HepG2 (cell line): ENCODE measurements around the gene SLC23A3. TPM values are rescaled to one million over a fixed set of nuclear protein-coding genes. Genes with fewer than 3 reads are reported as not detected.
A peak's percentile ranks its signal among the peaks of the same experiment; 100 is the strongest.

Source experiments
- AKAP8 ChIP-seq: sonication (generic); formaldehyde crosslinking; IDR thresholded peaks from 2 replicates; pipeline ENCODE4 v1.5.1; 2020; ENCODE audit warnings: mild to moderate bottlenecking, missing genetic modification reagents
- CEBPB ChIP-seq: IDR thresholded peaks from 2 replicates; pipeline ENCODE4 v1.6.1; 2011; ENCODE audit warnings: low read depth, low read length, improper control_type of control experiment, borderline replicate concordance
- FOXA1 ChIP-seq, 2 experiments: fragments of 450-650 bp in 1 of 2; sonication (generic) in 1 of 2; formaldehyde crosslinking in 1 of 2; IDR thresholded peaks; 2 replicates each; pipeline versions ENCODE4 v1.4.0 to v1.6.1; 2016 to 2020; ENCODE audit warnings: missing genetic modification reagents in 1 of 2
- HHEX ChIP-seq: IDR thresholded peaks from 2 replicates; pipeline ENCODE4 v1.6.1; 2016; ENCODE audit warnings: control low read depth
- HOXA7 ChIP-seq: sonication (generic); formaldehyde crosslinking; IDR thresholded peaks from 2 replicates; pipeline ENCODE4 v1.8.1; 2022; ENCODE audit warnings: mild to moderate bottlenecking, missing genetic modification reagents, moderate library complexity
- IRX3 ChIP-seq: sonication (generic); formaldehyde crosslinking; IDR thresholded peaks from 2 replicates; pipeline ENCODE4 v1.8.1; 2023; ENCODE audit warnings: mild to moderate bottlenecking, low read depth, missing genetic modification reagents, borderline replicate concordance
- MZF1 ChIP-seq: sonication (generic); formaldehyde crosslinking; IDR thresholded peaks from 2 replicates; pipeline ENCODE4 v1.8.1; 2023; ENCODE audit warnings: mild to moderate bottlenecking, missing genetic modification reagents, borderline replicate concordance
- NFRKB ChIP-seq: fragments of 450-650 bp; IDR thresholded peaks from 2 replicates; pipeline ENCODE4 v1.6.1; 2017
- SP5 ChIP-seq: IDR thresholded peaks from 2 replicates; pipeline ENCODE4 v1.6.1; 2016; ENCODE audit warnings: low read depth, borderline replicate concordance
- SRSF1 ChIP-seq: fragments of 200-400 bp; formaldehyde crosslinking; optimal IDR thresholded peaks from 2 replicates; pipeline ENCODE3; 2017; ENCODE audit warnings: mild to moderate bottlenecking, low read depth, low read length, moderate library complexity
- ZNF20 ChIP-seq: sonication (generic); formaldehyde crosslinking; IDR thresholded peaks from 2 replicates; pipeline ENCODE4 v1.4.0; 2020; ENCODE audit warnings: mild to moderate bottlenecking, moderate library complexity, missing genetic modification reagents
- ZNF260 ChIP-seq: sonication (generic); formaldehyde crosslinking; IDR thresholded peaks from 2 replicates; pipeline ENCODE4 v1.4.0; 2020; ENCODE audit warnings: missing genetic modification reagents, low read depth, mild to moderate bottlenecking, borderline replicate concordance
- ZNF282 ChIP-seq: fragments of 450-650 bp; IDR thresholded peaks from 2 replicates; pipeline ENCODE4 v1.6.1; 2018; ENCODE audit not compliant: partially characterized antibody
- ZNF3 ChIP-seq: IDR thresholded peaks from 2 replicates; pipeline ENCODE4 v1.7.0; 2017; ENCODE audit warnings: inconsistent platforms
- ZNF350 ChIP-seq: sonication (generic); formaldehyde crosslinking; IDR thresholded peaks from 2 replicates; pipeline ENCODE4 v1.4.0; 2020; ENCODE audit warnings: mild to moderate bottlenecking, low read depth, missing genetic modification reagents, borderline replicate concordance
- ZNF619 ChIP-seq: sonication (generic); formaldehyde crosslinking; IDR thresholded peaks from 2 replicates; pipeline ENCODE4 v1.4.0; 2020; ENCODE audit warnings: mild to moderate bottlenecking, missing genetic modification reagents
- ZNF83 ChIP-seq: sonication (generic); formaldehyde crosslinking; IDR thresholded peaks from 2 replicates; pipeline ENCODE4 v1.4.0; 2020; ENCODE audit warnings: missing genetic modification reagents, mild to moderate bottlenecking, borderline replicate concordance
- ZSCAN9 ChIP-seq: IDR thresholded peaks from 2 replicates; pipeline ENCODE4 v1.6.1; 2016; ENCODE audit warnings: borderline replicate concordance
- ZZZ3 ChIP-seq: sonication (generic); formaldehyde crosslinking; IDR thresholded peaks from 2 replicates; pipeline ENCODE4 v1.4.0; 2020; ENCODE audit warnings: missing genetic modification reagents, mild to moderate bottlenecking, borderline replicate concordance
- polyA plus RNA-seq, 8 experiments: library from polyadenylated mRNA; depleted of rRNA in 3 of 8; stranded (reverse) in 7 of 8; unstranded in 1 of 8; fragments of >200 nt; fragmentation: Illumina TruSeq in 4 of 8; extraction: Trizol in 4 of 8; gene quantifications; 2 replicates each; pipeline versions ENCODE4 v1.2.1 to v1.2.3, GENCODE V29; 2011 to 2016; ENCODE audit warnings: low read depth in 4 of 8, missing spikeins in 1 of 8, mixed read lengths in 1 of 8; ENCODE audit not compliant: insufficient read depth in 1 of 8
- total RNA-seq, 5 experiments: library from RNA; depleted of rRNA; stranded (reverse); fragments of >200 nt; fragmentation: Illumina TruSeq; extraction: Trizol; gene quantifications; 2 replicates each; pipeline ENCODE4 v1.2.3, GENCODE V29; 2016; ENCODE audit warnings: low read depth in 1 of 5
- TF ChIP-seq, protein P1 (sequence below): sonication (generic); formaldehyde crosslinking; IDR thresholded peaks from 2 replicates; pipeline ENCODE4 v1.4.0; 2020; ENCODE audit warnings: low read depth, missing genetic modification reagents
- TF ChIP-seq, protein P2 (sequence below): IDR thresholded peaks from 2 replicates; pipeline ENCODE4 v1.6.1; 2016; ENCODE audit warnings: missing biosample characterization, missing genetic modification reagents, low read depth
- TF ChIP-seq, protein P3 (sequence below): sonication (generic); formaldehyde crosslinking; IDR thresholded peaks from 2 replicates; pipeline ENCODE4 v1.5.1; 2020; ENCODE audit warnings: missing genetic modification reagents, mild to moderate bottlenecking, borderline replicate concordance

SLC23A3 gene
- total and polyA plus RNA-seq, 2 of the 13 experiments (the other 11 are each of a cell fraction or from before 2014, with no cell fraction given): 0.38 to 0.78 TPM

DNA sequence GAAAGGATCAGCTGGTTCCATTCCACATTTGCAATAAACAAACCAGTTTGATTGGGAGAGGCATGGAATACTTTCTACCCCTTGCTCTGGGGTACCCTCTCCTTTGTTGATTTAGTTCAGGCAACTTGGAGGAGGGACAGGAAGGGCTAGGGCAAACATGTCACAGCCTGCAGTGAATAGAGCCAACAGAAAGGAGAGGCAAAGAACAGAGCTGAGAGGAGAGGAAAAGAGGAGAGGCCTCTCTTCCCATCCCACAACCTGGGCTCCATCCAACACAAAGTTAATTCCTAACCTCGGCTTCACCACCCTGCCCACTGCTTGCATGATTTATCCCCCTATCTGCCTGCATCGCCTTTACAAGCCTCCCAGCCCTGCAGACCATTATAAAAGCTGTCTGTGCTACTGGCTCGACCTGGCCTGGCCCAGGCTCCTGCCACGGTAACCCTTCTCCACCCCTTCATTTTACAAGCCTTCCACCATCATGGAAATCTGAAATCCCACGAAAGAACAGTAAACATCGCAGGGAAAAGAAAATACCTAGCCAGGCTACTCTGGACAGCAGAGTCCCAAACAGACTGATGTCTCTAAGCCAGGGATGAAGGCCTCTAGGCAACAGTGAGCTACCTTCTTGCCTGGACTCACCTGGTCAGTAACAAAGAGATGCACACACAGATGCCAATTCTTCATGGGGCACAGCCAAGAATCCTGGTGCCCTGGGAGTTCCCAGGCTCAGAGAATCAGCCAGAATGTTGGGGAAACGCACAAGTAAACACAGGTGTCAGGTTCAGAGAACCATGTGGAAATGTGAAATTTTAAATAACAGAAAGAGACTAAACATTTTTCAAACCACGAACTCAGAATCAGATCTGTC lies 52.8 kb downstream of the SLC23A3 start (continued):
- no peak for TF ChIP-seq ZNF260 (CRISPR knock-in tag)
- peak; percentile 97 for TF ChIP-seq SP5 (CRISPR knock-in tag)
- no peak for TF ChIP-seq ZNF619
- TF ChIP-seq, protein P1, sequence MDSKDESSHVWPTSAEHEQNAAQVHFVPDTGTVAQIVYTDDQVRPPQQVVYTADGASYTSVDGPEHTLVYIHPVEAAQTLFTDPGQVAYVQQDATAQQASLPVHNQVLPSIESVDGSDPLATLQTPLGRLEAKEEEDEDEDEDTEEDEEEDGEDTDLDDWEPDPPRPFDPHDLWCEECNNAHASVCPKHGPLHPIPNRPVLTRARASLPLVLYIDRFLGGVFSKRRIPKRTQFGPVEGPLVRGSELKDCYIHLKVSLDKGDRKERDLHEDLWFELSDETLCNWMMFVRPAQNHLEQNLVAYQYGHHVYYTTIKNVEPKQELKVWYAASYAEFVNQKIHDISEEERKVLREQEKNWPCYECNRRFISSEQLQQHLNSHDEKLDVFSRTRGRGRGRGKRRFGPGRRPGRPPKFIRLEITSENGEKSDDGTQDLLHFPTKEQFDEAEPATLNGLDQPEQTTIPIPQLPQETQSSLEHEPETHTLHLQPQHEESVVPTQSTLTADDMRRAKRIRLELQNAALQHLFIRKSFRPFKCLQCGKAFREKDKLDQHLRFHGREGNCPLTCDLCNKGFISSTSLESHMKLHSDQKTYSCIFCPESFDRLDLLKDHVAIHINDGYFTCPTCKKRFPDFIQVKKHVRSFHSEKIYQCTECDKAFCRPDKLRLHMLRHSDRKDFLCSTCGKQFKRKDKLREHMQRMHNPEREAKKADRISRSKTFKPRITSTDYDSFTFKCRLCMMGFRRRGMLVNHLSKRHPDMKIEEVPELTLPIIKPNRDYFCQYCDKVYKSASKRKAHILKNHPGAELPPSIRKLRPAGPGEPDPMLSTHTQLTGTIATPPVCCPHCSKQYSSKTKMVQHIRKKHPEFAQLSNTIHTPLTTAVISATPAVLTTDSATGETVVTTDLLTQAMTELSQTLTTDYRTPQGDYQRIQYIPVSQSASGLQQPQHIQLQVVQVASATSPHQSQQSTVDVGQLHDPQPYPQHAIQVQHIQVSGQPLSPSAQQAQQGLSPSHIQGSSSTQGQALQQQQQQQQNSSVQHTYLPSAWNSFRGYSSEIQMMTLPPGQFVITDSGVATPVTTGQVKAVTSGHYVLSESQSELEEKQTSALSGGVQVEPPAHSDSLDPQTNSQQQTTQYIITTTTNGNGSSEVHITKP (CRISPR knock-in tag): peak; percentile 68; the same call in 1 of the 2 replicates
- no peak for TF ChIP-seq ZNF83 (CRISPR knock-in tag)
- no peak for TF ChIP-seq ZZZ3
- TF ChIP-seq HHEX (CRISPR knock-in tag): no peak
- TF ChIP-seq HOXA7 (CRISPR knock-in tag): no peak
- no peak for TF ChIP-seq IRX3 (CRISPR knock-in tag)
- TF ChIP-seq ZNF282: no peak
- no peak for TF ChIP-seq FOXA1 (IDR thresholded peaks at IDR 0.05)
- TF ChIP-seq FOXA1 (CRISPR knock-in tag; IDR thresholded peaks at IDR 0.05): peak; percentile 89
- TF ChIP-seq ZSCAN9 (CRISPR knock-in tag): no peak
- no peak for TF ChIP-seq ZNF350 (CRISPR knock-in tag)
- TF ChIP-seq ZNF20 (CRISPR knock-in tag): no peak
- no peak for TF ChIP-seq SRSF1
- TF ChIP-seq, protein P2, sequence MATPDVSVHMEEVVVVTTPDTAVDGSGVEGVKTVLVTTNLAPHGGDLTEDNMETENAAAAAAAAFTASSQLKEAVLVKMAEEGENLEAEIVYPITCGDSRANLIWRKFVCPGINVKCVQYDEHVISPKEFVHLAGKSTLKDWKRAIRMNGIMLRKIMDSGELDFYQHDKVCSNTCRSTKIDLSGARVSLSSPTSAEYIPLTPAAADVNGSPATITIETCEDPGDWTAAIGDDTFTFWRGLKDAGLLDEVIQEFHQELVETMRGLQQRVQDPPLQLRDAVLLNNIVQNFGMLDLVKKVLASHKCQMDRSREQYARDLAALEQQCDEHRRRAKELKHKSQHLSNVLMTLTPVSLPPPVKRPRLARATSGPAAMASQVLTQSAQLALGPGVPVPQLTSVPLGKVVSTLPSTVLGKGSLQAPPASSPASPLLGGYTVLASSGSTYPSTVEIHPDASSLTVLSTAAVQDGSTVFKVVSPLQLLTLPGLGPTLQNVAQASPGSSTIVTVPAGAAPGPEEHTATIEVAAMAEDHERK (CRISPR knock-in tag): no peak
- no peak for TF ChIP-seq NFRKB
- no peak for TF ChIP-seq AKAP8 (CRISPR knock-in tag)
- TF ChIP-seq CEBPB: no peak
- TF ChIP-seq ZNF3 (CRISPR knock-in tag): no peak
- TF ChIP-seq, protein P3, sequence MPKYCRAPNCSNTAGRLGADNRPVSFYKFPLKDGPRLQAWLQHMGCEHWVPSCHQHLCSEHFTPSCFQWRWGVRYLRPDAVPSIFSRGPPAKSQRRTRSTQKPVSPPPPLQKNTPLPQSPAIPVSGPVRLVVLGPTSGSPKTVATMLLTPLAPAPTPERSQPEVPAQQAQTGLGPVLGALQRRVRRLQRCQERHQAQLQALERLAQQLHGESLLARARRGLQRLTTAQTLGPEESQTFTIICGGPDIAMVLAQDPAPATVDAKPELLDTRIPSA (CRISPR knock-in tag): no peak
- no peak for TF ChIP-seq MZF1
